GM23248 (cell line): ENCODE measurements around the gene BTBD3.

Experiments
- EZH2 ChIP-seq: fragments of 200-600 bp; sonication (generic); IDR thresholded peaks from 2 replicates; pipeline ENCODE4 v1.6.1; 2018; ENCODE audit warnings: antibody characterized with exemption, mild to moderate bottlenecking; ENCODE audit not compliant: insufficient read depth, poor library complexity, severe bottlenecking
- EZH2phosphoT487 ChIP-seq: fragments of 200-600 bp; sonication (generic); IDR thresholded peaks from 2 replicates; pipeline ENCODE4 v1.6.1; 2018; ENCODE audit warnings: antibody characterized with exemption, moderate library complexity, mild to moderate bottlenecking, low read depth; ENCODE audit not compliant: insufficient read depth

DNA sequence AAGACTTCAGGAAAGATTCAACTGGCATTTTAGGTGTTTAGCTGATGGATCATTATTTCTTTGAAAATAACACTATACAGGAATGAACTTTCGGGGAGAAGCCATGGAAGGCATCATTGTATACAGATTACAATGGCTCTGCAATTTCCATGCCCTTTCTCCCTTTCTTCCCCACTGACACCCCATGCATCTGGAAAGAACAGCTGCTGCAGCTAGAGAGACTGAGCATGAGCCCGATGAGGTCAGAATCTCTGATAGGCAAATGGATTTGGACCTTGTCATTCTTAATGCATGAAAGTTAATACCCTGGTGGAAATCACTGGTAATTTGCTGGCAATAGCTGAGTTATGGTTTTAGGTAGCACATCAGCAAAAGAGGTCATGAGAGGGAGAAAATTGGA lies 54.8 kb downstream of the BTBD3 start:
- TF ChIP-seq EZH2phosphoT487 (no peak), EZH2 (no peak)
